ENCODE data around the gene ALDH3B2. TPM values are rescaled to one million over a fixed set of nuclear protein-coding genes. Genes with fewer than 3 reads are reported as not detected.
A peak's percentile ranks its signal among the peaks of the same experiment; 100 is the strongest.

Gene ALDH3B2
- total RNA-seq, 1 donor from 2014 or later: not detected

GRCh38 chr11:67651976-67652781, 22.2 kb downstream of the ALDH3B2 start:
- Mint-ChIP-seq H3K27ac (ENCODE audit: unreplicated experiment) (peak overlapping the region; percentile 0), H3K9me3 (peaks cover 2% of the 10 kb centered on the region), H3K4me3 (no peak overlapping the region), H3K27me3 (ENCODE audit: low read depth) (no peaks in the 10 kb centered on the region), H3K4me1 (peaks cover 14% of the 10 kb centered on the region), H3K36me3 (ENCODE audit: low read depth) (peaks cover 4% of the 10 kb centered on the region)
- TF ChIP-seq CTCF (conservative IDR thresholded peaks at IDR 0.05): no peak
- DNase-seq (ENCODE audit: low read depth, low spot score): no peak

- TF ChIP-seq CTCF (conservative IDR thresholded peaks at IDR 0.05): no peak
- no peak for DNase-seq (ENCODE audit: low read depth, low spot score)
- Mint-ChIP-seq H3K27me3 (ENCODE audit: low read depth) (no peaks in the 10 kb centered on the region), H3K4me1 (peaks cover 14% of the 10 kb centered on the region), H3K27ac (ENCODE audit: unreplicated experiment) (no peak overlapping the region), H3K36me3 (ENCODE audit: low read depth) (peaks cover 4% of the 10 kb centered on the region), H3K9me3 (no peaks in the 10 kb centered on the region), H3K4me3 (no peak overlapping the region)
Observed at GRCh38 chr11:67649634-67650510, 24.6 kb downstream of the ALDH3B2 start.

- DNase-seq (ENCODE audit: low read depth, low spot score): no peak
- Mint-ChIP-seq H3K4me1 (peaks cover 14% of the 10 kb centered on the region), H3K9me3 (no peaks in the 10 kb centered on the region), H3K27me3 (ENCODE audit: low read depth) (no peaks in the 10 kb centered on the region), H3K36me3 (ENCODE audit: low read depth) (peaks cover 4% of the 10 kb centered on the region), H3K27ac (ENCODE audit: unreplicated experiment) (no peak overlapping the region), H3K4me3 (no peak overlapping the region)
- TF ChIP-seq CTCF (conservative IDR thresholded peaks at IDR 0.05): no peak
Observed at GRCh38 chr11:67648796-67649613, 25.4 kb downstream of the ALDH3B2 start.

GRCh38 chr11:67648140-67648795, 26.2 kb downstream of the ALDH3B2 start:
- TF ChIP-seq CTCF (conservative IDR thresholded peaks at IDR 0.05): peak; percentile 40
- Mint-ChIP-seq H3K36me3 (ENCODE audit: low read depth) (peaks cover 4% of the 10 kb centered on the region), H3K27me3 (ENCODE audit: low read depth) (no peaks in the 10 kb centered on the region), H3K27ac (ENCODE audit: unreplicated experiment) (no peak overlapping the region), H3K4me3 (no peak overlapping the region), H3K4me1 (peaks cover 14% of the 10 kb centered on the region), H3K9me3 (no peaks in the 10 kb centered on the region)
- no peak for DNase-seq (ENCODE audit: low read depth, low spot score)

- Mint-ChIP-seq H3K27ac (ENCODE audit: unreplicated experiment) (no peak overlapping the region), H3K36me3 (ENCODE audit: low read depth) (peaks cover 1% of the 10 kb centered on the region), H3K9me3 (no peaks in the 10 kb centered on the region), H3K4me1 (peaks cover 9% of the 10 kb centered on the region), H3K27me3 (ENCODE audit: low read depth) (no peaks in the 10 kb centered on the region), H3K4me3 (no peak overlapping the region)
- no peak for TF ChIP-seq CTCF (conservative IDR thresholded peaks at IDR 0.05)
- no peak for DNase-seq (ENCODE audit: low read depth, low spot score)
Observed at GRCh38 chr11:67647471-67647870, 27.0 kb downstream of the ALDH3B2 start.
